HEK293 (cell line): ENCODE results near the gene RAD54L.

Experiments used
- CTCF ChIA-PET: fragments of 350-600 bp; formaldehyde crosslinking; extraction: SDS; loops from one replicate; lab custom pipeline; 2021; ENCODE audit warnings: antibody characterized with exemption; lab: Yijun Ruan, JAX
- POLR2A ChIA-PET: fragments of 300-600 bp; formaldehyde crosslinking; extraction: SDS; loops from one replicate; lab custom pipeline; 2020; ENCODE audit warnings: antibody characterized with exemption, inconsistent platforms; lab: Yijun Ruan, JAX
- H3K27ac ChIP-seq: fragments of 200-500 bp; sonication (Bioruptor generic); 2 replicates; pipeline ENCODE4 v1.5.1; 2014; ENCODE audit warnings: low read depth, low read length, control low read depth, inconsistent platforms; ENCODE audit errors: extremely low read depth
- H3K36me3 ChIP-seq, 2 experiments: fragments of 200-500 bp in 1 of 2; sonication (Bioruptor generic) in 1 of 2; 1 replicate in 1 of 2; 2 replicates in 1 of 2; pipeline ENCODE4 v1.5.1; 2014 to 2017; ENCODE audit warnings: inconsistent platforms in 2 of 2, low read length in 2 of 2; ENCODE audit not compliant: control insufficient read depth in 2 of 2, insufficient read depth in 1 of 2
- H3K4me1 ChIP-seq: fragments of 200-500 bp; sonication (Bioruptor generic); 2 replicates; pipeline ENCODE4 v1.5.1; 2014; ENCODE audit warnings: mild to moderate bottlenecking, low read length, inconsistent platforms; ENCODE audit not compliant: control insufficient read depth, insufficient read depth
- H3K4me3 ChIP-seq: 2 replicates; pipeline ENCODE4 v1.5.1; 2011; ENCODE audit warnings: low read depth, mild to moderate bottlenecking, control low read depth, low read length, moderate library complexity
- H3K9me3 ChIP-seq: fragments of 200-500 bp; sonication (Bioruptor generic); 2 replicates; pipeline ENCODE4 v1.5.1; 2014; ENCODE audit warnings: low read depth, low read length, inconsistent platforms; ENCODE audit not compliant: control insufficient read depth, insufficient read depth
- EGR2 ChIP-seq: fragments of 450-650 bp; formaldehyde crosslinking; IDR thresholded peaks from 2 replicates; pipeline ENCODE4 v1.5.1; 2016; ENCODE audit warnings: low read depth, missing biosample characterization, missing genetic modification characterization
- GLIS1 ChIP-seq: fragments of 450-650 bp; formaldehyde crosslinking; IDR thresholded peaks from 2 replicates; pipeline ENCODE4 v1.5.1; 2016; ENCODE audit warnings: missing biosample characterization, missing genetic modification characterization
- IKZF3 ChIP-seq: fragments of 450-650 bp; IDR thresholded peaks from 2 replicates; pipeline ENCODE4 v1.5.0; 2018; ENCODE audit warnings: missing biosample characterization, mild to moderate bottlenecking, missing genetic modification characterization, moderate library complexity
- INSM2 ChIP-seq: fragments of 450-650 bp; formaldehyde crosslinking; IDR thresholded peaks from 2 replicates; pipeline ENCODE4 v1.5.1; 2016; ENCODE audit warnings: missing biosample characterization, missing genetic modification characterization
- KLF1 ChIP-seq: fragments of 450-650 bp; formaldehyde crosslinking; IDR thresholded peaks from 2 replicates; pipeline ENCODE4 v1.5.1; 2016; ENCODE audit warnings: missing biosample characterization, missing genetic modification characterization
- MEIS1 ChIP-seq: sonication (generic); formaldehyde crosslinking; IDR thresholded peaks from 2 replicates; pipeline ENCODE4 v1.8.1; 2022; ENCODE audit warnings: missing genetic modification reagents, mild to moderate bottlenecking, borderline replicate concordance
- PRDM1 ChIP-seq: fragments of 450-650 bp; formaldehyde crosslinking; IDR thresholded peaks from 2 replicates; pipeline ENCODE4; 2016; ENCODE audit warnings: missing biosample characterization, missing genetic modification characterization
- ZBTB10 ChIP-seq: fragments of 450-650 bp; formaldehyde crosslinking; IDR thresholded peaks from 2 replicates; pipeline ENCODE4 v1.5.1; 2016; ENCODE audit warnings: missing biosample characterization, missing genetic modification characterization
- ZBTB17 ChIP-seq: fragments of 450-650 bp; formaldehyde crosslinking; IDR thresholded peaks from 2 replicates; pipeline ENCODE4 v1.5.1; 2016; ENCODE audit warnings: missing biosample characterization, missing genetic modification characterization
- ZBTB49 ChIP-seq: fragments of 450-650 bp; formaldehyde crosslinking; IDR thresholded peaks from 2 replicates; pipeline ENCODE4 v1.5.1; 2016; ENCODE audit warnings: missing biosample characterization, missing genetic modification characterization, low read depth
- ZBTB7A ChIP-seq: fragments of 450-650 bp; formaldehyde crosslinking; IDR thresholded peaks from 2 replicates; pipeline ENCODE4 v1.5.1; 2016; ENCODE audit warnings: low read depth, missing biosample characterization, missing genetic modification characterization
- ZIC2 ChIP-seq: fragments of 450-650 bp; formaldehyde crosslinking; IDR thresholded peaks from 2 replicates; pipeline ENCODE4 v1.5.1; 2016; ENCODE audit warnings: missing biosample characterization, missing genetic modification characterization
- ZNF121 ChIP-seq: fragments of 450-650 bp; formaldehyde crosslinking; IDR thresholded peaks from 2 replicates; pipeline ENCODE4 v1.5.1; 2016; ENCODE audit warnings: missing biosample characterization, missing genetic modification characterization
- ZNF169 ChIP-seq: fragments of 450-650 bp; formaldehyde crosslinking; IDR thresholded peaks from 2 replicates; pipeline ENCODE4 v1.5.1; 2016; ENCODE audit warnings: missing biosample characterization, missing genetic modification characterization
- ZNF174 ChIP-seq: fragments of 450-650 bp; formaldehyde crosslinking; IDR thresholded peaks from 2 replicates; pipeline ENCODE4 v1.5.0; 2017; ENCODE audit warnings: missing biosample characterization, mild to moderate bottlenecking, missing genetic modification characterization
- ZNF214 ChIP-seq: fragments of 450-650 bp; formaldehyde crosslinking; IDR thresholded peaks from 2 replicates; pipeline ENCODE4 v1.5.1; 2017; ENCODE audit warnings: missing biosample characterization, mild to moderate bottlenecking, missing genetic modification characterization, borderline replicate concordance
- ZNF266 ChIP-seq: fragments of 450-650 bp; formaldehyde crosslinking; IDR thresholded peaks from 2 replicates; pipeline ENCODE4 v1.5.1; 2016; ENCODE audit warnings: missing biosample characterization, missing genetic modification characterization, low read depth
- ZNF324 ChIP-seq: fragments of 450-650 bp; formaldehyde crosslinking; IDR thresholded peaks from 2 replicates; pipeline ENCODE4 v1.5.1; 2016; ENCODE audit warnings: missing biosample characterization, missing genetic modification characterization
- ZNF341 ChIP-seq: fragments of 450-650 bp; formaldehyde crosslinking; IDR thresholded peaks from 2 replicates; pipeline ENCODE4; 2016; ENCODE audit warnings: low read depth, missing biosample characterization, missing genetic modification characterization
- ZNF433 ChIP-seq: fragments of 450-650 bp; formaldehyde crosslinking; IDR thresholded peaks from 2 replicates; pipeline ENCODE4 v1.5.1; 2016; ENCODE audit warnings: missing biosample characterization, missing genetic modification characterization, low read depth
- ZNF529 ChIP-seq: fragments of 450-650 bp; formaldehyde crosslinking; IDR thresholded peaks from 2 replicates; pipeline ENCODE4 v1.5.1; 2017; ENCODE audit warnings: missing genetic modification characterization, missing biosample characterization; ENCODE audit not compliant: insufficient replicate concordance
- ZNF544 ChIP-seq: fragments of 450-650 bp; formaldehyde crosslinking; IDR thresholded peaks from 2 replicates; pipeline ENCODE4 v1.5.0; 2017; ENCODE audit warnings: missing biosample characterization, missing genetic modification characterization
- ZNF548 ChIP-seq: fragments of 450-650 bp; formaldehyde crosslinking; IDR thresholded peaks from 2 replicates; pipeline ENCODE4 v1.5.1; 2016; ENCODE audit warnings: missing biosample characterization, missing genetic modification characterization
- ZNF600 ChIP-seq: fragments of 450-650 bp; formaldehyde crosslinking; IDR thresholded peaks from 2 replicates; pipeline ENCODE4 v1.5.1; 2016; ENCODE audit warnings: missing biosample characterization, missing genetic modification characterization
- ZNF623 ChIP-seq: fragments of 450-650 bp; formaldehyde crosslinking; IDR thresholded peaks from 2 replicates; pipeline ENCODE4 v1.5.1; 2016; ENCODE audit warnings: missing biosample characterization, missing genetic modification characterization
- ZNF658 ChIP-seq: fragments of 450-650 bp; formaldehyde crosslinking; IDR thresholded peaks from 2 replicates; pipeline ENCODE4; 2016; ENCODE audit warnings: missing biosample characterization, missing genetic modification characterization
- ZNF692 ChIP-seq: fragments of 450-650 bp; formaldehyde crosslinking; IDR thresholded peaks from 2 replicates; pipeline ENCODE4 v1.5.1; 2016; ENCODE audit warnings: missing biosample characterization, missing genetic modification characterization
- TF ChIP-seq, protein P1 (sequence below): fragments of 450-650 bp; formaldehyde crosslinking; conservative IDR thresholded peaks from 2 replicates; pipeline ENCODE4 v1.5.1; 2016; ENCODE audit warnings: low read depth, missing biosample characterization, missing genetic modification characterization

The RAD54L gene

GRCh38 chr1:46301406-46301807, 53.8 kb downstream of the RAD54L start:
- ChIA-PET CTCF (no interaction called here), POLR2A (interaction anchor here (0.6 to 1.5 kb wide), 3 partner anchors 15 to 227 kb away, joined by 3 to 5 read pairs (median 5); partner anchors contain the start of gene NSUN4)
- TF ChIP-seq ZNF529: no peak
- TF ChIP-seq ZNF548 (tag by site-specific recombination): no peak
- TF ChIP-seq ZNF121 (tag by site-specific recombination): no peak
- TF ChIP-seq ZBTB10 (tag by site-specific recombination): peak; percentile 77; the same call in 1 of the 2 replicates
- TF ChIP-seq ZNF658 (tag by site-specific recombination): no peak
- peak; percentile 46; the same call in 1 of the 2 replicates for TF ChIP-seq ZBTB7A (tag by site-specific recombination)
- no peak for TF ChIP-seq ZNF544
- no peak for TF ChIP-seq ZNF692 (tag by site-specific recombination)
- TF ChIP-seq INSM2 (tag by site-specific recombination): peak; percentile 34; the same call in 1 of the 2 replicates
- TF ChIP-seq ZNF600 (tag by site-specific recombination): peak; percentile 98; the same call in 1 of the 2 replicates
- TF ChIP-seq ZBTB49: no peak
- TF ChIP-seq ZNF266: no peak
- peak; percentile 9 for TF ChIP-seq ZNF623 (tag by site-specific recombination)
- TF ChIP-seq MEIS1: no peak
- peak; percentile 21; the same call in 1 of the 2 replicates for TF ChIP-seq ZNF433 (tag by site-specific recombination)
- TF ChIP-seq ZNF169 (tag by site-specific recombination): no peak
- TF ChIP-seq, protein P1, sequence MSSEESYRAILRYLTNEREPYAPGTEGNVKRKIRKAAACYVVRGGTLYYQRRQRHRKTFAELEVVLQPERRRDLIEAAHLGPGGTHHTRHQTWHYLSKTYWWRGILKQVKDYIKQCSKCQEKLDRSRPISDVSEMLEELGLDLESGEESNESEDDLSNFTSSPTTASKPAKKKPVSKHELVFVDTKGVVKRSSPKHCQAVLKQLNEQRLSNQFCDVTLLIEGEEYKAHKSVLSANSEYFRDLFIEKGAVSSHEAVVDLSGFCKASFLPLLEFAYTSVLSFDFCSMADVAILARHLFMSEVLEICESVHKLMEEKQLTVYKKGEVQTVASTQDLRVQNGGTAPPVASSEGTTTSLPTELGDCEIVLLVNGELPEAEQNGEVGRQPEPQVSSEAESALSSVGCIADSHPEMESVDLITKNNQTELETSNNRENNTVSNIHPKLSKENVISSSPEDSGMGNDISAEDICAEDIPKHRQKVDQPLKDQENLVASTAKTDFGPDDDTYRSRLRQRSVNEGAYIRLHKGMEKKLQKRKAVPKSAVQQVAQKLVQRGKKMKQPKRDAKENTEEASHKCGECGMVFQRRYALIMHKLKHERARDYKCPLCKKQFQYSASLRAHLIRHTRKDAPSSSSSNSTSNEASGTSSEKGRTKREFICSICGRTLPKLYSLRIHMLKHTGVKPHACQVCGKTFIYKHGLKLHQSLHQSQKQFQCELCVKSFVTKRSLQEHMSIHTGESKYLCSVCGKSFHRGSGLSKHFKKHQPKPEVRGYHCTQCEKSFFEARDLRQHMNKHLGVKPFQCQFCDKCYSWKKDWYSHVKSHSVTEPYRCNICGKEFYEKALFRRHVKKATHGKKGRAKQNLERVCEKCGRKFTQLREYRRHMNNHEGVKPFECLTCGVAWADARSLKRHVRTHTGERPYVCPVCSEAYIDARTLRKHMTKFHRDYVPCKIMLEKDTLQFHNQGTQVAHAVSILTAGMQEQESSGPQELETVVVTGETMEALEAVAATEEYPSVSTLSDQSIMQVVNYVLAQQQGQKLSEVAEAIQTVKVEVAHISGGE (tag by site-specific recombination): 0 out of 2 replicates have a peak, but pooled peaks have one; percentile 29
- TF ChIP-seq ZNF324: no peak
- TF ChIP-seq ZNF341 (tag by site-specific recombination): no peak
- no peak for TF ChIP-seq ZNF174
- TF ChIP-seq ZBTB17 (tag by site-specific recombination): peak; percentile 60; the same call in 1 of the 2 replicates
- TF ChIP-seq ZIC2 (tag by site-specific recombination): 0 out of 2 replicates have a peak, but pooled peaks have one; percentile 51
- peak; percentile 99 for TF ChIP-seq GLIS1
- peak; percentile 58; the same call in 1 of the 2 replicates for TF ChIP-seq KLF1 (tag by site-specific recombination)
- TF ChIP-seq ZNF214 (tag by site-specific recombination): no peak
- no peak for TF ChIP-seq PRDM1
- TF ChIP-seq EGR2 (tag by site-specific recombination): peak; percentile 51; the same call in 1 of the 2 replicates
- TF ChIP-seq IKZF3 (tag by site-specific recombination): no peak
- H3K4me3 ChIP-seq: peak overlapping the region; percentile 88
- H3K4me1 ChIP-seq: no peaks in the 10 kb centered on the region
- H3K27ac ChIP-seq: peak overlapping the region; percentile 99
- peaks cover 0 to 27% of the 10 kb centered on the region in 2 experiments; a peak in 2 of 3 replicates for H3K36me3 ChIP-seq
- H3K9me3 ChIP-seq: no peaks in the 10 kb centered on the region
